GM12873 (cell line): ENCODE data around the gene CREM.

Experiments
- TF ChIP-seq, protein P1 (sequence below): IDR thresholded peaks from 2 replicates; pipeline ENCODE4 v1.5.1; 2012; ENCODE audit warnings: low read depth, mild to moderate bottlenecking, moderate library complexity, low read length, control low read depth; ENCODE audit not compliant: insufficient read depth; ENCODE audit errors: missing control alignments

CREM gene

DNA sequence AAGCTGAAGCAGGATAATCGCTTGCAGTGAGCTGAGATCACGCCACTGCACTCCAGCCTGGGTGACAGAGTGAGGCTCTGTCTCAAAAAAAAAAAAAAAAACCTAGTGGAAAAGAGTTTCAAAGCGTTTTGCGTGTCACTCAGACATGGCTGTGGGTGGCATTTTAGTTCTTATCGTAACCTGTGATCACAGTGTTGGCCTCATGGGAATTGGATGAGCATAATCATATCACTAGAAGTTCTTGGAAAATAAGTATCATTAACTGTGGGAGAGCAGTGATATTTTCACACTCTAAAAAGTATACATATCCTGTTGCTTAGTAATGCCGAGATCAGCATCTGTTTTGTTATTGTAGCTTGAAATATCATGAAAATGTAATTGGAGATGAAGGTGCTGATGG, 92.6 kb downstream of the CREM start:
- TF ChIP-seq, protein P1, sequence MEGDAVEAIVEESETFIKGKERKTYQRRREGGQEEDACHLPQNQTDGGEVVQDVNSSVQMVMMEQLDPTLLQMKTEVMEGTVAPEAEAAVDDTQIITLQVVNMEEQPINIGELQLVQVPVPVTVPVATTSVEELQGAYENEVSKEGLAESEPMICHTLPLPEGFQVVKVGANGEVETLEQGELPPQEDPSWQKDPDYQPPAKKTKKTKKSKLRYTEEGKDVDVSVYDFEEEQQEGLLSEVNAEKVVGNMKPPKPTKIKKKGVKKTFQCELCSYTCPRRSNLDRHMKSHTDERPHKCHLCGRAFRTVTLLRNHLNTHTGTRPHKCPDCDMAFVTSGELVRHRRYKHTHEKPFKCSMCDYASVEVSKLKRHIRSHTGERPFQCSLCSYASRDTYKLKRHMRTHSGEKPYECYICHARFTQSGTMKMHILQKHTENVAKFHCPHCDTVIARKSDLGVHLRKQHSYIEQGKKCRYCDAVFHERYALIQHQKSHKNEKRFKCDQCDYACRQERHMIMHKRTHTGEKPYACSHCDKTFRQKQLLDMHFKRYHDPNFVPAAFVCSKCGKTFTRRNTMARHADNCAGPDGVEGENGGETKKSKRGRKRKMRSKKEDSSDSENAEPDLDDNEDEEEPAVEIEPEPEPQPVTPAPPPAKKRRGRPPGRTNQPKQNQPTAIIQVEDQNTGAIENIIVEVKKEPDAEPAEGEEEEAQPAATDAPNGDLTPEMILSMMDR, result no peak

DNA sequence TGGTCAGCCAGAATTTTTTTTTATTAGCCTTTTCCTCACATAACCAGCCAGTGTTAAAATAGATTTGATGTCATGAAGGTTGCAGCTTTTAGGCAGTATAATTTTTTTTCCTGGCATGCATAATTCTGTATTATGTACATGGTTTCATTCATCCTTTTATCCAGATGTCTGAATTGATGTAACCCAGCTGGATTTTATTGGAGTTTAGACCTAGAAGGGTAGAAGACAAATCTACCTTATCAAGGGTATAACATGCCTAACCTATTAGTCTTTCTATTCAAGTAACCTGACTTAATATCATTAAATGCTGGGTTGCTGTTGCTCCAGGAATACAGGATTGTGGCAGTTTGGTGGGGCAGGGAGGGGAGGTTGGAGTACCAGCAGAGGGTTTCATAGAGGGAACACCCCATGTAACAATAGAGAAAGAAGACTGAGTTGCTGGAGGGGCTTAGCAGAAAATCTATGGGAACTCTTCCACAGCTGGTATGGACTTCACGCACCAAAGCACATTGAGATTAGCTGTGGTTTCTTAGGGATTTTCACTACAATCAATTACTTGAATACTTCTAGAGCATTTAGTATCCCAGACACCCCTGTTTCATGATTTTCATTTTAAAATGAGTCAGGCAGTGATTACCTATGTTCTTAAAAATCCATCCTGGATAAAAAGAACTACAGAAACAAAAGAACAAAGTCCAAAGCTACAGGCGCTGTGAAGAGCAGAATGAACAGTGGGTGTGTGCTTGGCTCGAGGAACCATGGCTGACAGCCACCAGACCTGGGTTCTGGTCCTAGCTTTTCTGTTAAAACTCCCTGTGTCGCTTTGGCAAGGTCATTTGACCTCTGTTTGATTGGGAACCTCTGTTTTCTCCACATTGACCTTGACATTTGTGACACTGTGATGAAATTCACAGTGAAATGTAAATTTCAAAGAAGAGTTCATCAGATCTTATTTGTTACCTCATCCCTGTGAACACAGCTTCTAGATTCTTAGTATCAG, 93.5 kb downstream of the CREM start:
- TF ChIP-seq, protein P1, result no peak

DNA sequence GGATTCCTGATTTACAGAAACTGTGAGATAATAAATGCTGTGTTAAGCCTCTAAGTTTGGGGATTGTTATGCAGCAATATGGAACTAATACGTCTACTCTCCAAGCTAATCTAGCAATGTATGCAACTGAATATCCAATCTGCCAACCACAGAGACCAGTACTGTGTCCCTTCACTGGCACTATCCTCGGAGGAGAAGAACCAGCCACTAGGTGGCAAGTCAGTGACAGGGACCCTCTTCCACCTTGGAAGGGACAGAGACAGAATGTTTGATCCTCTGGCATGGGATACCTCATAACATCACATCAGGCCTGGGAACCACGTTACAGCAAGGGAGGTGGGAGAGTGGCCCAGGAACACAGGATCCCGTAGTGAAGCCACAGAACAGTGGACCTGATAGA, 96.4 kb downstream of the CREM start:
- TF ChIP-seq, protein P1, result peak; percentile 4

DNA sequence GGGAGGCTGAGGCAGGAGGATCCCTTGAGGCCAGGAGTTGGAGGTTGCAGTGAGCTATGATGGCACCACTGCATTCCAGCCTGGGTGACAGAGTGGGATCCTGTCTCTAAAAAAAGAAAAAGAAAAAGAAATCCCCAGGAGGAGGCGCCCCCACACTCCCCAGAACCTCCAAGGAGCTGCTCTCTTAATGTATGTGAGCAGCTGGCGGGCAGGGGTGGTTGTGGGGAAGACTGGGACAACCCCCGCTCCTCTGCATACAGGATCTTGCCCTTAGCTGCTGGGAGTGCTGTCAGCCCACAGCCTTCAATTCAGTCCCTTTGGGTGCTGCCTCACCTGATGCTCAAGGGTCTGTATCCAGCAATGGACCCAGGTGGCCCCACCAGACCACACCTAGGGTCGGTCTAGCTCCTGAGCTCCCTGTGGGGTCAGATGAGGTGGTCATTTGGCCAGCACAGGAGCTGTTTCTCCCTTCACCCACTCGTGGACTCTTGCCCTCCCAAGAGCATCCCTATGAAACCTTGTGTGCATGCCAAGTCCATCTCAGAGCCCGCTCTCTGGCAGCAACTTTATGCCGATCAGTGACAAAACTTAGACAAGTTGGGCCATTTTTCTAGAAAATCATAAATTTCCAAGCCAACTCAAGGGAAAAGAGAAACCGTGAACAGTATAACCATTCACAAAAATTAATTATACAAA, 97.5 kb downstream of the CREM start:
- TF ChIP-seq, protein P1, result no peak

DNA sequence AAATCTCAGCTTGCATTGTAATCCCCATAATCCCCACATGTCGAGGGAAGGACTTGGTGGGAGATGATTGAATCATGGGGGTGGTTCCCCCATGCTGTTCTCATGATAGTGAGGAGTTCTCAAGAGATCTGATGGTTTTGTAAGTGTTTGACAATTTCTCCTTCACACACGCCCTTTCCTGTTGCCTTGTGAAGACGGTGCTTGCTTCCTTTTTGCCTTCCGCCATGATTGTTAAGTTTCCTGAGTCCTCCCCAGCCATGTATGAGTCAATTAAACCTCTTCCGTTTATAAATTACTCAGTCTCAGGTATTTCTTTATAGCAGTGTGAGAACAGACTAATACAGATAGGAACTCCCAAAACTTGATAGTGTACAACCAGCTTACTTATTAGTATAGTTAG, 98.6 kb downstream of the CREM start:
- TF ChIP-seq, protein P1, result no peak

DNA sequence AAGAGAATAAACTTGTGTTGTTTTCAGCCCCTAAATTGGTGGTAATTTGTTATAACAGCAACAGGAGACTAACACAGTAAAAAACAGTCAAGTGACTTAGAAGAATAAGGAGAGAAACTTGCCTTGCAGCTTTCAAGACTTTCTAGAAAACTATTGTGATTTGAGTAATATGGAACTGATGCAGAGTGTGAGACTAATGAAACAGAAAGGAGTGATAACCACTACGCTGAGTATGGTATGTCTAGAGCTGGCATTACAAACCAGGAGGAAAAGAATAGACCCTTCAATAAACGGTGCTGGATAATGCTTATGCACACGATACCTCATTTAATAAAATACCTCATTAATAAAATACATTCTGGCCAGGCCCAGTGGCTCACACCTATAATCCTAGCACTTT, 99.9 kb downstream of the CREM start:
- TF ChIP-seq, protein P1, result no peak

DNA sequence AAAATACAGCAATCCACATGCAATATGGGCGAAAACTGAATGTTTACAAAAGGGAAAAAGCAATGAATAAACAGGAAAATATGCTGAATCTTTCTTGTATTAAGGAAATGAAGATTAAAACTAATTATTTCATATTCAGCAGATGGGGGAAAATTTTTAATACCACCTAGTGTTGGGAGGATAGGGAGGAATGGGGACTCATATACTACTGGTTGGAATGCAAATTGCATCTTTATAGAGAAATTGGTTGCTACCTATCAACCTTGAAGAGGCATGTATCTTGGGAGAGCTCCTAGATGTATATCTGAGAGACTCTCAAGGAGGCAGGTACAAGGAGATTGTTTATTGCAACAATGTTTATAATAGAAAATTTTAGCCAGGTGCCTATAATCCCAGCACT, 101.4 kb downstream of the CREM start:
- TF ChIP-seq, protein P1, result no peak
